Amniotic epithelial cell (primary cell): ENCODE measurements around the gene USP32.
"Not testable (repeated sequence)": the region's sequence is repeated elsewhere in the genome, so short reads cannot be mapped to it uniquely, and the experiment has no call there.

Source experiments
- DNase-seq: peaks from one replicate; pipeline ENCODE4 v3.0.0-alpha.2; 2010; ENCODE audit warnings: low read depth

USP32 gene

GRCh38 chr17:60392042-60392844 lies at the start of gene USP32:
TSS of gene USP32 (minus strand) at chr17:60392133. CDS start at chr17:60391939, 194 bp downstream.
- peak; percentile 98 for DNase-seq

GRCh38 chr17:60439501-60439900 lies 47.6 kb upstream of the USP32 start:
- peak; percentile 54 for DNase-seq

- DNase-seq: no peak
These were observed 44.7 kb upstream of the USP32 start for GRCh38 chr17:60436676-60437075.

GRCh38 chr17:60435244-60436167 lies 43.6 kb upstream of the USP32 start:
- DNase-seq: peak; percentile 80

- not testable (repeated sequence) for DNase-seq
These were observed 41.4 kb upstream of the USP32 start for GRCh38 chr17:60433021-60433997.

GRCh38 chr17:60430561-60430960 lies 38.6 kb upstream of the USP32 start:
- DNase-seq: not testable (repeated sequence)

GRCh38 chr17:60428491-60428890 lies 36.6 kb upstream of the USP32 start:
- DNase-seq: not testable (repeated sequence)

GRCh38 chr17:60426596-60426995 lies 34.7 kb upstream of the USP32 start:
- no peak for DNase-seq

GRCh38 chr17:60425626-60426025 lies 33.7 kb upstream of the USP32 start:
- no peak for DNase-seq

GRCh38 chr17:60423865-60424264 lies 31.9 kb upstream of the USP32 start:
- no peak for DNase-seq

- no peak for DNase-seq
These were observed 30.3 kb upstream of the USP32 start, which contains the start of gene CHCT1 for GRCh38 chr17:60422162-60422665. TSS of gene CHCT1 (plus strand) at chr17:60422489. CDS start at chr17:60422593, 104 bp downstream.

- DNase-seq: peak; percentile 25
These were observed 29.6 kb upstream of the USP32 start for GRCh38 chr17:60421273-60422161.

- not testable (repeated sequence) for DNase-seq
These were observed 27.9 kb upstream of the USP32 start for GRCh38 chr17:60419875-60420274.

GRCh38 chr17:60419003-60419402 lies 27.1 kb upstream of the USP32 start:
- not testable (repeated sequence) for DNase-seq

GRCh38 chr17:60416368-60416925 lies 24.5 kb upstream of the USP32 start:
- DNase-seq: no peak

- DNase-seq: no peak
These were observed 23.2 kb upstream of the USP32 start for GRCh38 chr17:60415146-60415545.

- DNase-seq: no peak
These were observed 20.8 kb upstream of the USP32 start for GRCh38 chr17:60412701-60413100.

- no peak for DNase-seq
These were observed 18.1 kb upstream of the USP32 start for GRCh38 chr17:60410001-60410400.

GRCh38 chr17:60406887-60407286 lies 15.0 kb upstream of the USP32 start:
- DNase-seq: no peak

GRCh38 chr17:60403962-60404361 lies 12.0 kb upstream of the USP32 start:
- no peak for DNase-seq
